OCI-LY3 (cell line): ENCODE measurements around the gene HDGFL2.

Experiments used
- H2AFZ ChIP-seq: fragments of 200-600, 300-600 bp; shearing (Covaris generic); 2 replicates; pipeline ENCODE4 v1.6.0; 2014; ENCODE audit warnings: antibody characterized with exemption, low read depth, low read length
- H3K27ac ChIP-seq: fragments of 200-600, 300-600 bp; sonication (generic); 2 replicates; pipeline ENCODE4 v1.5.1; 2014; ENCODE audit warnings: mild to moderate bottlenecking, low read length, moderate library complexity, mixed read lengths
- H3K27me3 ChIP-seq: fragments of 200-600, 300-600 bp; sonication (generic); 2 replicates; pipeline ENCODE4 v1.6.1; 2014; ENCODE audit warnings: low read depth, low read length, mixed read lengths
- H3K36me3 ChIP-seq: fragments of 200-600, 300-600 bp; sonication (generic); replicated peaks from 2 replicates; pipeline ENCODE3; 2014; ENCODE audit warnings: low read depth, low read length, mixed read lengths
- H3K4me1 ChIP-seq: fragments of 300-600, 200-600 bp; sonication (generic); 2 replicates; pipeline ENCODE4 v1.6.1; 2014; ENCODE audit warnings: low read length, mixed read lengths
- H3K4me2 ChIP-seq: fragments of 200-600, 300-600 bp; sonication (generic); 2 replicates; pipeline ENCODE4 v1.6.1; 2014; ENCODE audit warnings: low read length, mixed read lengths
- H3K4me3 ChIP-seq: fragments of 300-600, 200-600 bp; sonication (generic); 2 replicates; pipeline ENCODE4 v1.5.1; 2014; ENCODE audit warnings: antibody characterized with exemption, mild to moderate bottlenecking, low read length, moderate library complexity
- H3K79me2 ChIP-seq: fragments of 300-600, 200-600 bp; shearing (Covaris generic); 2 replicates; pipeline ENCODE4 v1.6.1; 2014; ENCODE audit warnings: mild to moderate bottlenecking, low read length, mixed read lengths
- H3K9ac ChIP-seq: fragments of 300-600, 200-600 bp; shearing (Covaris generic); 2 replicates; pipeline ENCODE4 v1.6.0; 2014; ENCODE audit warnings: mild to moderate bottlenecking, low read length, moderate library complexity
- H3K9me3 ChIP-seq: fragments of 200-600, 300-600 bp; shearing (Covaris generic); 2 replicates; pipeline ENCODE4 v1.6.1; 2014; ENCODE audit warnings: low read length, mixed read lengths; ENCODE audit not compliant: insufficient read depth
- H4K20me1 ChIP-seq: fragments of 200-600, 300-600 bp; sonication (generic); 2 replicates; pipeline ENCODE4 v1.6.1; 2016; ENCODE audit warnings: low read length, mixed read lengths; ENCODE audit not compliant: insufficient read depth
- CTCF ChIP-seq: fragments of 200-600, 300-600 bp; sonication (generic); IDR thresholded peaks from 2 replicates; pipeline ENCODE4 v1.5.1; 2014; ENCODE audit warnings: antibody characterized with exemption, low read length, low read depth
- EZH2phosphoT487 ChIP-seq: fragments of 200-600 bp; shearing (Covaris generic); IDR thresholded peaks from 2 replicates; pipeline ENCODE4 v1.6.1; 2018; ENCODE audit warnings: antibody characterized with exemption, mixed run types, low read depth

Gene HDGFL2

GRCh38 chr19:4550479-4551050 is 78.5 kb downstream of the HDGFL2 start:
- Histone ChIP-seq H3K36me3 (peaks cover 42% of the 10 kb centered on the region), H3K27ac (no peak overlapping the region)

More at GRCh38 chr19:4550479-4551050, 78.5 kb downstream of the HDGFL2 start:
- Histone ChIP-seq H3K79me2 (no peaks in the 10 kb centered on the region), H3K4me1 (no peaks in the 10 kb centered on the region), H2AFZ (no peak overlapping the region), H3K27me3 (no peaks in the 10 kb centered on the region), H3K4me2 (no peak overlapping the region), H3K4me3 (no peak overlapping the region), H4K20me1 (no peaks in the 10 kb centered on the region; the same call in 1 of the 2 replicates), H3K9ac (no peak overlapping the region), H3K9me3 (no peaks in the 10 kb centered on the region)
- TF ChIP-seq CTCF (no peak), EZH2phosphoT487 (no peak)
